ENCODE data around the gene FSTL5.
"Not testable (repeated sequence)": the region's sequence is repeated elsewhere in the genome, so short reads cannot be mapped to it uniquely, and the experiment has no call there.

Gene FSTL5

GRCh38 chr4:162115333-162115732 is 48.5 kb downstream of the FSTL5 start:
- Histone ChIP-seq H3K27me3 (no peaks in the 10 kb centered on the region), H3K4me1 (no peaks in the 10 kb centered on the region), H3K36me3 (no peaks in the 10 kb centered on the region), H3K9me3 (no peaks in the 10 kb centered on the region), H3K4me3 (ENCODE audit: low read depth, low read length) (no peak overlapping the region)
- no peak for DNase-seq
- TF ChIP-seq CTCF (IDR thresholded peaks at IDR 0.05; ENCODE audit: low read depth, low read length), result no peak

GRCh38 chr4:162111078-162111477 is 52.7 kb downstream of the FSTL5 start:
- no peak for TF ChIP-seq CTCF (IDR thresholded peaks at IDR 0.05; ENCODE audit: low read depth, low read length)
- Histone ChIP-seq H3K9me3 (no peaks in the 10 kb centered on the region), H3K4me1 (no peaks in the 10 kb centered on the region), H3K27me3 (no peaks in the 10 kb centered on the region), H3K4me3 (ENCODE audit: low read depth, low read length) (no peak overlapping the region), H3K36me3 (no peaks in the 10 kb centered on the region)
- DNase-seq, result no peak

- Histone ChIP-seq H3K27me3 (no peaks in the 10 kb centered on the region), H3K4me1 (no peaks in the 10 kb centered on the region), H3K9me3 (no peaks in the 10 kb centered on the region; the same call in 1 of the 2 replicates), H3K4me3 (ENCODE audit: low read depth, low read length) (no peak overlapping the region), H3K36me3 (no peaks in the 10 kb centered on the region)
- no peak for DNase-seq
- TF ChIP-seq CTCF (IDR thresholded peaks at IDR 0.05; ENCODE audit: low read depth, low read length), result no peak
Measured at GRCh38 chr4:162104459-162105124, 59.2 kb downstream of the FSTL5 start.

- H3K4me3 ChIP-seq (ENCODE audit: low read depth, low read length); DNase-seq; H3K4me1 ChIP-seq; H3K27me3 ChIP-seq; H3K36me3 ChIP-seq; H3K9me3 ChIP-seq: not testable (repeated sequence)
Measured at GRCh38 chr4:162103908-162104307, 59.9 kb downstream of the FSTL5 start.

DNA sequence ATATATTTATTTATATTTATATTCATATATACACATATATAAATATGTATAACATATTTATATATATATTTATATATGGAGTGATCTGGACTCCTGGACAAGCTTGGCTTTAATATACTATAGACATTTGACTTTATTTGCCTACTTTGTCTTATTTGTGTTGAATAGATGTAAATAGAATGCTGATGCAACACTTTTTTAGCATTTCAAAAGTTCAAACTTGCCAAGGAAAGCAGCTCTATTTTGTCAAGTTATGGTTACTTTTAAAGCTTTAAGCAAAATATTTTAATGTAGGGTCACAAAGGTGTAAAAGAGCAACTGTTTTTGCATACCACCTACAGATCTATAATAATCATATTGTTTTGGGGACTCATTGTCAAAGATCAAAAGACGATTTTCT is 61.1 kb downstream of the FSTL5 start:
- no peak for TF ChIP-seq CTCF (IDR thresholded peaks at IDR 0.05; ENCODE audit: low read depth, low read length)
- Histone ChIP-seq H3K4me1 (no peaks in the 10 kb centered on the region), H3K36me3 (no peaks in the 10 kb centered on the region), H3K27me3 (no peaks in the 10 kb centered on the region), H3K9me3 (no peaks in the 10 kb centered on the region; the same call in 1 of the 2 replicates), H3K4me3 (ENCODE audit: low read depth, low read length) (no peak overlapping the region)
- DNase-seq, result no peak

- no peak overlapping the region for H3K4me3 ChIP-seq (ENCODE audit: low read depth, low read length)
- H3K36me3 ChIP-seq, result no peaks in the 10 kb centered on the region
- no peaks in the 10 kb centered on the region for H3K27me3 ChIP-seq
- DNase-seq, result no peak
- H3K4me1 ChIP-seq, result no peaks in the 10 kb centered on the region
- no peak for TF ChIP-seq CTCF (IDR thresholded peaks at IDR 0.05; ENCODE audit: low read depth, low read length)
- H3K9me3 ChIP-seq, result no peaks in the 10 kb centered on the region; the same call in 1 of the 2 replicates
Measured at GRCh38 chr4:162101337-162101736, 62.5 kb downstream of the FSTL5 start.

All from BE2C (cell line).